NCI-H1092 treated with DMSO at 0.1 percent for 48 hours (cell line): ENCODE measurements around the gene ZNF491.
"Not testable (repeated sequence)": the region's sequence is repeated elsewhere in the genome, so short reads cannot be mapped to it uniquely, and the experiment has no call there.

Experiments used
- DNase-seq: peaks from one replicate; lab custom pipeline; 2025; lab: John Stamatoyannopoulos, UW

Gene ZNF491

DNA sequence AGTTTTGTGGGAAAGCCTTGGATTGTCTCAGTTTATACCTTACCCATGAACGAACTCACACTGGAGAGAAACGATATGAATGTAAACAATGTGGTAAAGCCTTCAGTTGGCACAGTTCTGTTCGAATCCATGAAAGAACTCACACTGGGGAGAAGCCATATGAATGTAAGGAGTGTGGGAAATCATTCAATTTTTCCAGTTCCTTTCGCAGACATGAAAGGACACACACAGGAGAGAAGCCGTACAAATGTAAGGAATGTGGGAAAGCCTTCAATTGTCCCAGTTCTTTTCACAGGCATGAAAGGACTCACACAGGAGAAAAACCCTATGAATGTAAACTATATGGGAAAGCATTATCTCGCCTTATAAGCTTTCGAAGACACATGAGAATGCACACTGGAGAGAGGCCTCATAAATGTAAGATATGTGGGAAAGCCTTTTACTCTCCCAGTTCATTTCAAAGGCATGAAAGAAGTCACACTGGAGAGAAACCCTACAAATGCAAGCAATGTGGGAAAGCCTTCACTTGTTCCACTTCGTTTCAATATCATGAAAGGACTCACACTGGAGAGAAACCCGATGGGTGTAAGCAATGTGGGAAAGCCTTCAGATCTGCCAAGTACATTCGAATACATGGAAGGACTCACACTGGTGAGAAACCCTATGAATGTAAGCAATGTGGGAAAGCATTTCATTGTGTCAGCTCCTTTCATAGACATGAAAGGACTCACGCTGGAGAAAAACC, 8.2 kb downstream of the ZNF491 start:
- no peak for DNase-seq

DNA sequence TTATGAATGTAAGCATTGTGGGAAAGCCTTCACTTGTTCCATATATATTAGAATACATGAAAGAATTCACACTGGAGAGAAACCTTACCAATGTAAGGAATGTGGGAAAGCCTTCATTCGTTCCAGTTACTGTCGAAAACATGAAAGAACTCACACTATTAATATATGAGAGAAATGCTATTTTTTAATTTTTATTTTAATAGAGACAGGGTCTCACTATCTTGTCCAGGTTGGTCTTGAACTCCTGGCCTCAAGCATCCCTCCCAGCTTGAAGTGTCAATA, 8.7 kb downstream of the ZNF491 start:
- DNase-seq: no peak

DNA sequence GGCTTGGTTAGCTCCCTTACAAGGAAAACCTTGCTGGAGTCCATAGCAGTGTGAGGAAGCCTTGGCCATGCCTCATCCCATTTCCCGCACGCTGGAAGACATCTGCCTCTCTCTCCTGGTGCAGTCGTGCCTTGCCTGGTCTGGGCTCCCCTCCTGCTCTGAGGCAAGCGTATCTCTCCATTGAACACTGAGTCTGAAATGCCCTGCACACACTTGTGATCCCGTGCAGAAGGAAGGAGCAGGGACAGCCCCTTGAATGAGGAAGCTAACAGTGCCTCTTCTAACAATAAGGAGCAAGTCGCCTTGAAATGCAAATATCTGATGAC, 15.3 kb downstream of the ZNF491 start:
- no peak for DNase-seq

DNA sequence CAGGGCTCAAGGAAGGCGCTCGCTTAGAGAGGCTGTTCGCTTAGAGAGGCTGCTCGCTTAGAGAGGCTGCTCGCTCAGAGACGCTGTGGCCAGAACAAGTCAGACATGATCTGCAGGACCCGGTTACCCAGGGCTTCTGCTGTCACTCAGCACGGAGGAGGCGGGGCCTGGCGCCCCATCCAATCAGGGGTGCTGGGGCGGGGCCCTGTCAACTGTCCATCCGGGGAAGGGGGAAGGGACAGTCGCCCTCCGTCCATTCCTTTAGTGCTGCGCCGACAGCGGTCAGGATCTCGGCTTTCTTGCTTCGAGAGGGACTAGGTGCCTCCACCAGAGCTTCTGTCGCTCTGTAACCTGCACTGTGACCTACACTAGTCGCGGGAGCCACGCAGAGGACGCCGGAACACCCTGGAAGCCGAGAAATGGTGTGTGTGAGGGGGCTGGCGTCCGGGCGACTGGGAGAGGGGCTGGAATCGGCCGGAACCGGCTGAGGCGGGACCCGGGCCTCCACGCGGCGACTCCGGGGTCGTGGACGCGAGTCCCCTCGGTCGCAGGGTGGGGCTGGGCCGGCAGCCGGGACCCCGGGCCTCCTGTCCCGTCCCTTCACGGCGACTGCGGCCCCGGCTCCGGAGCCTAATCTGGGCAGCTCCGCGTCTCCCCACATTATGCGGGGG, 15.8 kb downstream of the ZNF491 start, which contains the start of gene ZNF440:
Gene ZNF440 (plus strand): TSS at position 245 of the 671 bp plus-strand sequence. CDS start 175 bp downstream, at position 420.
- DNase-seq: peak; percentile 92

DNA sequence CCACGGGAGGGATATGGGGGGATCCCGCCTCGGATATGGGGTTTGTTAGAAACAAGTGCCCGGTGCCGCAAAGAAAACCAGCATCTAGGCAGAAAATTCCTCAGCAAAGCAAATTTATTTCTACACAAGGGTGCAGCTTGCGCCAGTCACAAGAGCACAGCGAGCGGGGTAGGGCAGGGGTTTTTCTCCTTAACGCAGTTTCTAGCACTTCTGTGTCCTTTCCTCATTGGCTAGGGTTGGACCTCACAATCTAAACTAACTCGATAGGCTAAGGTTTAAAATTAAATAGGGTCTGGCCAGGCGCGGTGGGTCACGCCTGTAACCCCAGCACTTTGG, 16.3 kb downstream of the ZNF491 start:
- DNase-seq: peak; percentile 14

DNA sequence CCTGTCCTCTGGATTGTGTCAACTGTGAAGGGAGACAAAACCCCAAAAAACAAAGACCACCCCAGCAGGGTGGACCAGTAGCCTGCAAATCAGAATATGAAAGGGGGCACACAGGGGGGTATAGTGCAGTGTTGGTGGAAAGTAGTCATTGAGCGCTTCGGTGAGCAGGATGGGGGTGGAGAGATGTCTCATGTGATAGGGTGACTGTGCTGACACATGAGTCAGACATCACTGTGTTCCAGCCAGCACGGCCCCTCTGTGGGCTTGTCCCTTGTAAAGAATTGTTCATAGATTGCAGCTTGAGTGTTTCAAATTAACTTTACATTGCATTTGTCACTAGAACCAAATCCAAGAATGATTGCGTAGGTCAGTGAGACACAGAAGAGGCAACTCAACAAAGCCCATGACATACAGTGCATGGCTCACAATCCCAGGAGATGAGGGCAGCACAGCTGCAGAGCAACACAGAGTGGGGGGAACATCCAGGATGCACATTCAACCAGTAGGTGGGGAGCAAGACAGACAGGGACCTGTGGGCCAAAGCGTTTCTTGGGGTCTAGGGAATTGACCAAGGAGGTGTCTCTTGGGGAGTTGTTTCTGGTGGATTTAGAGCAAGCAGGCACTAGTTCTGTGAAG, 23.3 kb downstream of the ZNF491 start:
- DNase-seq: no peak

DNA sequence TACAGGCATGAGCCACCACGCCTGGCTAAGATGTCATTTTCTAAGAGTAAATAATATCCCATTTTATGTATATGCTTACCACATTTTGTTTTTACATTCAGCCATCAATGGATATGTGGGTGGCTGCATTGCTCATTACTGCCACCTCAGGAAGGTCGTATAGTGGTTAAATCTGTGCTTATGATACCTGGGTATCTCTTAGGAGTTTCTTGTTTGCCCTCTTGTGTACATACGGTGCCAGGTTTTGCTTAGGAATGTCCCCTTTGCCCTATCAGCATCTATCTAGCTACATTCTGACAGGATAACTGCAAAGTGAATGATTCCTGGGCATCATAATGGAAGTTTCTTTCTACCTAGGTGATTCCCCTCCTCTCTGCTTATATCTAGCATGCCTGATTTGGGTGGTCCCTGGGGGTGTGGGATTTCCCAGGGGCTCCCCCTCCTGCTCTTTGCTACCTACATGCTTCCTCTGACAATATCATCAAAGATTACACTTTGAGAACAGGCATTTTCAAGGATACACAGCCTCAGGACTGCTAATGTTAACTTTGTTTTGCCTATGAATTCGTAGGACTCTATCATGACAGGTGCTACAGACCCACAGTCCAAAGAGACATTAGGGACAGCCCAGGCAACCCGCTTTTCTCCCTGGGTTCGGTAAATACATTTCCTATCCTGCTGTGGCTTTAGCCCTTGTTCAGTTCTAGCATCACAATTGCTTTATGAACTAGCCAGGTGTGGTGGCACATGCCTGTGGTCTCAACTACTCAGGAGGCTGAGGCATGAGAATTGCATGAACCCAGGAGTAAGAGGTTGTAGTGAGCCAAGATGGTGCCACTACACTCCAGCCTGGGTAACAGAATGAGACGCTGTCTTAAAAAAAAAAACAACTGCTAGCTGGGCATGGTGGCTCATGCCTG, 30.9 kb downstream of the ZNF491 start:
- not testable (repeated sequence) for DNase-seq

DNA sequence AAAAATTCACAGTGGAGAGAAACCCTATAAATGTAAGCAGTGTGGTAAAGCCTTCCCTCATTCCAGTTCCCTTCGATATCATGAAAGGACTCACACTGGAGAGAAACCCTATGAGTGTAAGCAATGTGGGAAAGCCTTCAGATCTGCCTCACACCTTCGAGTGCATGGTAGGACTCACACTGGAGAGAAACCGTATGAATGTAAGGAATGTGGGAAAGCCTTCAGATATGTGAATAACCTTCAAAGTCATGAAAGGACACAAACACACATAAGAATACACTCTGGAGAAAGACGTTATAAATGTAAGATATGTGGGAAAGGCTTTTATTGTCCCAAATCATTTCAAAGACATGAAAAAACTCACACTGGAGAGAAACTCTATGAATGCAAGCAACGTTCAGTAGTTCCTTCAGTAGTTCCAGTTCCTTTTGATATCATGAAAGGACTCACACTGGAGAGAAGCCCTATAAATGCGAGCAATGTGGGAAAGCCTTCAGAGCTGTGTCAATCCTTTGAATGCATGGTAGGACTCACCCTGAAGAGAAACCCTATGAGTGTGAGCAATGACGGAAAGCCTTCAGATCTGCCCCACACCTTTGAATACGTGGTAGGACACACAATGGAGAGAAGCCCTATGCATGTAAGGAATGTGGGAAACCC, 34.1 kb downstream of the ZNF491 start:
- DNase-seq: no peak

DNA sequence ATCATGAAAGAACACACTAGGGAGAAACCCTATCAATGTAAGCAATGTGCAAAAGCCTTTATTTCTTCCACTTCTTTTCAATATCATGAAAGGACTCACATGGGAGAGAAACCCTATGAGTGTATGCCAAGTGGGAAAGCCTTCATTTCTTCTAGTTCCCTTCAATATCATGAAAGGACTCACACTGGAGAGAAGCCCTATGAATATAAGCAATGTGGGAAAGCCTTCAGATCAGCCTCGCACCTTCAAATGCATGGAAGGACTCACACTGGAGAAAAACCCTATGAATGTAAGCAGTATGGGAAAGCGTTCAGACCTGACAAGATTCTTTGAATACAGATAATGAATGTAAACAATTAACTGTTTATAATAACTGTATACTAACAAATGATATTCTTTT, 35.2 kb downstream of the ZNF491 start:
- DNase-seq: no peak

DNA sequence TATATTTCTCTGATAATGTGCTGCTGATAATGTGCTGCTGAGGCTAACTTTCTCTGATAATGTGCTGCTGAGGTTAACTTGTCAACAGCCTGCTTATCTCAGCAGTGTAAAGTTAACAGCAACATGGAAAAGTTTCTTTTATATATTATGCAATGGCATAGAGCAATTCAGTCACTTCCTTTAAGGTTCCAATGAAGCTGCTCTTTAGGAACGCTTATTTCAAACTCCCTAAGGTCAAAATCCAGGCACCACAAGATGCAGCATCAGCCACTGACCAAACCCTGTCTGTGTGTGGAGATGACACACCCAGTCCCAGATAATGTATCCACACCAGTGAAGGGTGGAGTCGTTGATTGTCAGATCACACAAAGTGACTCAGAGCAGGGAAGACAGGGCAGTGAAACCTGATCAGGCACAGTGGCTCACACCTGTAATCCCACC, 37.3 kb downstream of the ZNF491 start:
- DNase-seq: not testable (repeated sequence)

DNA sequence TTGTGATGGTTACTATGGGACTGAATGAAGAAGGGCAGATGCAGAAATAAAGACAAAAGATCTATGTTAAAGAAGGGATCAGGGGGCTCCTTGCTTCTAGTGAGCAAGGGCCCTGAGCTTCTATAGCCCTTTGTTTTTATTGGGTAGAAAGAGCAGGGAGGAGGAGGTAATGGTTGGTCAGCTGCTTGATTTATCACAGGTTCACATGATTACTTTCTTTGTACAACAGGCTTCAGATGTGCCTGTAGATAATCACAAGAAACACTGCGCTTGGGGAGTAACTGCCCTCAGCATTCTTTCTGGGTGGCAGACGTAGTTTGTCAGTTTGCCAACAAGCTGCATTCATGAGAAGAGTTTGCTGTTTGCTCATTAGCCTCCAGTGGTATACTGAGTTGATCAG, 45.4 kb downstream of the ZNF491 start:
- no peak for DNase-seq

DNA sequence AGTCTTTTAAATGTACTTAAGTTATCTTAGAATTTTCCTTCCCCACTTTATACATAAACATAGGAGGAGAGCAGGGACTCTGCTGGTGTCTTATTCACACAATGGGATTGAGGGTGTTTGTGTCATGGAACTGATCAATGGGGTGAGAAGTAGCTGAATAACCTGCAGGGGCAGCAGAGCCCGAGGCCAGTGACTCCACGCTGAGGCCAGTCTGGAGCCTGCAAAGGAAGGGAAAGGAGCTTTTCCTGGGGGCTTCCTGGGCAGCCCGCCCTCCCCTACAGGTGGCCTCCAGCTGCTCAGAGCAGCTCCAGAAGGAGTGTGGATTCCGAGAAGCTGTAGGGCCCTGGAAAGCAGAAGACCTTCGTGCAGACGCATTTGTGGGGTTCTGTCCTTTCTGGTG, 49.3 kb downstream of the ZNF491 start:
- not testable (repeated sequence) for DNase-seq

DNA sequence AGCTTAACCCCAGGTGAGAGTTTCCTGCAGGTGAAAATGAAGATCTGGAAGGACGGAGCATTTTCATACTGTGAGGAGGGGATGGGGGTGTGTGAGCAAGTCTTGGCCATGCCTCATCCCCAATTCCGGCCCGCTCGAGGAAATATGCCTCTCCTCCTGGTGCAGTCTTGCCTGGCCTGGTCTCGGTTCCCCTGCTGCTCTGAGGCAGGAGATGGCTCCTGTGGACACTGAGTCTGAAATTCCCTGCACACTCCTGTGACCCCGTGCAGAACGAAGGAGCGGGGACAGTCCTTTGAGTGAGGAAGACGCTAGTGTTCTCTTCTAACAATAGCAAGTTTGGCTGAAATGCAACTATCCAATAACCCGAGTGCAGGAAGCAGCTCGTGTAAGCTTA, 49.9 kb downstream of the ZNF491 start:
- no peak for DNase-seq

DNA sequence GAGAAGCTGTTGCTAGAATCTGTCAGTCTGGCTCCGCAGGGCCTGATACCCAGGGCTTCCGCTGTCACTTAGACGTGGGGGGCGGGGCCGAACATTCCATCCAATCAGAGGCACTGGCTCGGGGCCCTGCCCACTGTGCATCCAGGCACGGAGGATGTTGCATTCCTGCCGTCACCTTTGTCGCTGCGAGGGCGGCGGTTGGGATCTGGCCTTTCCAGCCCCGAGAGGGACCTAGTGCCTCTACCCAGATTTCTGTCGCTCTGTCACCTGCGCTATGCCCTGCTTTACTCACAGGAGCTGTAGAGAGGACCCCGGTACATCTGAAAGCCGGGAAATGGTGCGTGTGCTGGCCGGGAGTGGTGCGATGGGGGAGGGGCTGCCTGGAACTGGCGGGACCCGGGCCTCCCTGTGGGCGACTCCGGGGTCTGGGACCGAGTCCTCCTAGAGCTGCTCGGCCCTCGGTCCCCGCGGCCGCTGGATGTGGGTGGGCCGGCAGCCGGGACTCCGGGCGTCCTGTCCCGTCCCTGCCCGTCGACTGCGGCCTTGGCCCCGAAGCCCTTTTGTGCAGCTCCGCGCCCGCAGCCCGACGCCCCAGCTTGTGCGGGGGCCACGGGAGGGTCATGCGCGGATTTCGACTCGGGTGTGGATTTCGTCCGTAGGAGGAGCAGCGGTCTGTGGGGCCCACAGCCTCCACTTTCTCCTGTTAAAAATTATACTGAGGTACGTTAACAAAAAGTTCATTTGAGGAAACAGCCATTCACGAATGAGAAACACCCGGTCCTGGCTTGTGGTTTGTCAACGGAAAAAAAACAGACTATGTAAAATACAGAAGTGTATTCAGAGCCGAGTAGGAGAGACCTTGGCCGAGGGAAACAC, 50.5 kb downstream of the ZNF491 start, which contains the start of gene ZNF439:
Gene ZNF439 (plus strand): TSS at position 133 of the 876 bp plus-strand sequence. CDS start 142 bp downstream, at position 275.
- peak; percentile 82 for DNase-seq

DNA sequence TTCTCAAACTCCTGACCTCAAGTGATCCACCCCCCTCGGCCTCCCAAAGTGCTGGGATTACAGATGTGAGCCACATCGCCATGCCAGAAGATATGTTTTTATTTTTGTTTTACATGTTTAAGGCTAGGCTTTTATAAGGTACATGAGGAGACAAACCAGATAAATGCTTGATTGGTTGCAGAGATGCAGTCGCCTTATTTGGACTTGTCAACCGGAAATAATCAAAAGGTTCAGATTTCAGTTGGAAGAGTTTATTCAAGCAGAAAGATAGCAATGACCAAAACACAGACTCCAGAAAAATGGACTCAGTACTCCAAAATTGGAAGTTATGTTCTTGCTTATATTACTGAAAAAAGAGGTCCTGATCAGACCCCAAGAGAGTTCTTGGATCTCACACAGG, 52.0 kb downstream of the ZNF491 start:
- not testable (repeated sequence) for DNase-seq

DNA sequence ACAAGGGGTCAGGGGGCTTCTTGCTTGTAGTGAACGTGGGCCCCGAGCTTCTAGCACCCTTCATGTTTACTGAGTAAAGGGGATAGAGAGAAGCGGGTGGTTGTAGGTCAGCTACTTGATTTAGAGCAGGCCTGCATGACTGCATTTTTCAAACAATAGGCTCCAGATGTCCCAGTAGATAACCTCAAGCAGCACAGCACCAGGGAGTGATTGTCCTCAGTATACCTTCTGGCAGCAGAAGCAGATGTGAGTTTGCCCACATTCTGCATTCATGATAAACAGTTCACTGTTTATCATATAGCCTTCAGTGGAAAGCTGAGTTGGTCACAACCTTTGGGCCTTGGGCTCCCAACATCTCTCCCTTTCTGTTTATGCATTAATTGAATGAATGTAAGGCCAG, 55.0 kb downstream of the ZNF491 start:
- no peak for DNase-seq

DNA sequence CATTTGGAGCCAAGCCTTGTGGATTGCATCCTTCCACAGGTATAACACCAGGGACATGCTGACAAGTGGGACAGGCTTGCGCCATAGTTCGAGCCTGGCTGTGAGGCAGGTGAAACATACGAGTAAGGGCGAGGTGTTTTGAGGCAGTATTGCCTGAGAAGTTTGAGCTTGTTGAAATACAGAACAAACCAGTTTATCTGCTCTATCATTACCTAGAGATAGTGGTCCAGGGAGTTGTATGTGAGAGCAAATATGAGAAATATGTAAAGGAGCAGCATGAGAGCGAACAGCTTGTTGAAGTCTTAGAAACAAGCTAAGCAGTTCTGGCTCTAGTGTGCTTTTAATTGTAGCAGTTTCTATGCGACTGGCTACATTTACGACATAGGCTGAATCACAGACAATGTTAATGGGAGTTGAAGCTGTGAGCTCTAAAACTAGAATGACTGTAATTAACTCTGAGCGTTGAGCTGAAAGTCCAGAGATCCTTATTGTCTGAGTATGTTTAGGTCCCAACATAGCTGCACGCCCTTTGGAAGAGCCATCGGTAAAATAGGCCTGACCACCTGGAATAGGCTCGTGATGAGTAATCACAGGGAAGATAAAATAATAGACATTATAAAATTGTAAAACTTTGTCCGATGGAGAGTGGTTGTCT, 58.4 kb downstream of the ZNF491 start:
- DNase-seq: no peak
